ENCODE measurements around the gene PKP3.
"Not testable (repeated sequence)": the region's sequence is repeated elsewhere in the genome, so short reads cannot be mapped to it uniquely, and the experiment has no call there.

The PKP3 gene

DNA sequence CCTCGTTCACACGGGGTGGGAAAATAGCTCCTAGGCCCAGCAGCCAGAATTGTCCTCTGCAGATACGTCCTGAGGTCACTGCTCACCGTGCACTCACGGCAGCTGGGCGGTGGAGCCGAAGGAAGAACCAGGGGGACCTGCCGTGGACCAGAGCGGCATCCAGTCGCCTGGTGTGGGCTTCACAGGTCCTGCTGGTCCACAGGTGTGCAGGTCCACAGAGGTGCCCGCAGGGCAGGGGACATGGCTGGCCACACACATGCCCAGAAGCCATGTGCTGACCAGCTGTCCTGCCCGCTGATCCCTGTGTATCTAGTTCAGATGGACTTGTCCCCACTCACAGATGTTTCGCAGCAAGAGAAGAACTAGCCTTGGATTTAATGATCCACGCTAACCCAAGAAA lies 10.6 kb upstream of the PKP3 start:
- H3K4me3 ChIP-seq (ENCODE audit: low read depth, low read length), result no peak overlapping the region
- no peak overlapping the region for H3K9ac ChIP-seq
- no peaks in the 10 kb centered on the region for H3K9me3 ChIP-seq (ENCODE audit: control insufficient read depth, low read length)
- H3K79me2 ChIP-seq, result no peaks in the 10 kb centered on the region
- no peak overlapping the region for H3K27ac ChIP-seq
- H2AFZ ChIP-seq, result no peak overlapping the region
- H3K4me2 ChIP-seq (ENCODE audit: low read length), result no peak overlapping the region
- H3K27me3 ChIP-seq (ENCODE audit: control insufficient read depth, insufficient read depth, low read length), result no peaks in the 10 kb centered on the region
- H3K4me1 ChIP-seq, result no peaks in the 10 kb centered on the region
- TF ChIP-seq, protein P1, sequence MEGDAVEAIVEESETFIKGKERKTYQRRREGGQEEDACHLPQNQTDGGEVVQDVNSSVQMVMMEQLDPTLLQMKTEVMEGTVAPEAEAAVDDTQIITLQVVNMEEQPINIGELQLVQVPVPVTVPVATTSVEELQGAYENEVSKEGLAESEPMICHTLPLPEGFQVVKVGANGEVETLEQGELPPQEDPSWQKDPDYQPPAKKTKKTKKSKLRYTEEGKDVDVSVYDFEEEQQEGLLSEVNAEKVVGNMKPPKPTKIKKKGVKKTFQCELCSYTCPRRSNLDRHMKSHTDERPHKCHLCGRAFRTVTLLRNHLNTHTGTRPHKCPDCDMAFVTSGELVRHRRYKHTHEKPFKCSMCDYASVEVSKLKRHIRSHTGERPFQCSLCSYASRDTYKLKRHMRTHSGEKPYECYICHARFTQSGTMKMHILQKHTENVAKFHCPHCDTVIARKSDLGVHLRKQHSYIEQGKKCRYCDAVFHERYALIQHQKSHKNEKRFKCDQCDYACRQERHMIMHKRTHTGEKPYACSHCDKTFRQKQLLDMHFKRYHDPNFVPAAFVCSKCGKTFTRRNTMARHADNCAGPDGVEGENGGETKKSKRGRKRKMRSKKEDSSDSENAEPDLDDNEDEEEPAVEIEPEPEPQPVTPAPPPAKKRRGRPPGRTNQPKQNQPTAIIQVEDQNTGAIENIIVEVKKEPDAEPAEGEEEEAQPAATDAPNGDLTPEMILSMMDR (IDR thresholded peaks at IDR 0.05), result no peak
- no peaks in the 10 kb centered on the region for H3K36me3 ChIP-seq (ENCODE audit: control insufficient read depth, insufficient read depth, low read length)

DNA sequence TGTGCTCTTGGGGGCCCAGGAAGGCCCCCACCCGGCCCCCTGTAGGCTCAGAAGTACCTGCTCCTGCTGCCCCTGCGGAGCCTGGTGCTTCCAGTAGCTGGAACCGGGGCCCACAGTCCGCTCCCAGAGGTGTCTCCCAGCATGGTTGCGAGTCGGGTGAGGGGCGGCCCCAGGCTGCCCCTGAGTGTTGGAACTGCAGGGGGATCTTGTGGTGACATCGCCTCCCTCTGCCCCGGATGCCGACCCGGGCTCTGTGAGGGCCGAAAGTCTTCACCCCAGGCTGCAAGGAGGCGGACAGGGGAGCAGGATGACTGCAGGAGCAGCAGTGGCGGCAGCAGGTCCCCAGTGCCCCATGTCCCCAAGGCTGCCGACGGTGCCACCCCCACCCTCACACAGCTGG lies 9.5 kb upstream of the PKP3 start:
- TF ChIP-seq, protein P1 (IDR thresholded peaks at IDR 0.05), result no peak
- Histone ChIP-seq H3K4me3 (ENCODE audit: low read depth, low read length) (no peak overlapping the region), H3K36me3 (ENCODE audit: control insufficient read depth, insufficient read depth, low read length) (no peaks in the 10 kb centered on the region), H3K79me2 (no peaks in the 10 kb centered on the region), H3K9me3 (ENCODE audit: control insufficient read depth, low read length) (no peaks in the 10 kb centered on the region), H3K9ac (no peak overlapping the region), H2AFZ (no peak overlapping the region), H3K27ac (no peak overlapping the region), H3K27me3 (ENCODE audit: control insufficient read depth, insufficient read depth, low read length) (no peaks in the 10 kb centered on the region), H3K4me2 (ENCODE audit: low read length) (no peak overlapping the region), H3K4me1 (no peaks in the 10 kb centered on the region)

DNA sequence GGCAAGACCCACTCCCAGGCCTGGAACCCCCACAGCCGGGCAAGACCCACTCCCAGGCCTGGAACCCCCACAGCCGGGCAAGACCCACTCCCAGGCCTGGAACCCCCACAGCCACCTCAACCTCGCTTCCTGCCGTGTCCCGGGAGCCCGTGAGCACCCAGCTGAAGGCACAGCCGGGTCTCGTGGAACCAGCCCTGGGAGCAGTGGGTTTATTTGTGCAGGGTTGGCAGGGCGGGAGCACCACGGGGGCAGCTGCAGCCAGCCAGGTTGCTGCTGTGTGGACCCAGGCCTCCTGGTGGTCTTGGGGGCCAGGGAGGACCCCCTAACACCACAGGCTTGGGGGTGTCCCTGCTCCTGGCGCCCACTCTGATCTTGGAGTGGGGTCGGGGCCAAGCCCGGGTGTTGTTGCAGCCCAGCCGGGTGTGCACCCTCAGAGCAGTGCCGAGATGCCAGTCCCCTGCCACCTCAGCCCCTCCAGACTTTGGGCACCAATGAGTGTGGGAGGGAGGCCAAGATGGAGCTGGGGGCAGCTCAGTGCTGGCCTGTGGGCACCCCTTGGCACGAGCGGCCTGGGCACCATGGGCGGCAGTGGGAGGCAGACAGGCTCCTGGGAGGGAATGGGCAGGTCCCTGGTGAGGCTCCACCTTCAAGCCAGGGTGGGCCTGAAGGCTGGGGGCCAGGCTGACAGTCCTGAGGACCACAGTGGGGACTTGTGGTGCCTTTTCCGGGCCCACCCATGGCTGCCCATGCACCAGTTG lies 8.2 kb upstream of the PKP3 start:
- H3K9ac ChIP-seq, result no peak overlapping the region
- no peak overlapping the region for H3K27ac ChIP-seq
- H3K36me3 ChIP-seq (ENCODE audit: control insufficient read depth, insufficient read depth, low read length), result no peaks in the 10 kb centered on the region
- no peak overlapping the region for H3K4me2 ChIP-seq (ENCODE audit: low read length)
- no peaks in the 10 kb centered on the region for H3K4me1 ChIP-seq
- H3K79me2 ChIP-seq, result no peaks in the 10 kb centered on the region
- no peak overlapping the region for H3K4me3 ChIP-seq (ENCODE audit: low read depth, low read length)
- no peaks in the 10 kb centered on the region for H3K27me3 ChIP-seq (ENCODE audit: control insufficient read depth, insufficient read depth, low read length)
- TF ChIP-seq, protein P1 (IDR thresholded peaks at IDR 0.05), result no peak
- H2AFZ ChIP-seq, result no peak overlapping the region
- no peaks in the 10 kb centered on the region for H3K9me3 ChIP-seq (ENCODE audit: control insufficient read depth, low read length)

DNA sequence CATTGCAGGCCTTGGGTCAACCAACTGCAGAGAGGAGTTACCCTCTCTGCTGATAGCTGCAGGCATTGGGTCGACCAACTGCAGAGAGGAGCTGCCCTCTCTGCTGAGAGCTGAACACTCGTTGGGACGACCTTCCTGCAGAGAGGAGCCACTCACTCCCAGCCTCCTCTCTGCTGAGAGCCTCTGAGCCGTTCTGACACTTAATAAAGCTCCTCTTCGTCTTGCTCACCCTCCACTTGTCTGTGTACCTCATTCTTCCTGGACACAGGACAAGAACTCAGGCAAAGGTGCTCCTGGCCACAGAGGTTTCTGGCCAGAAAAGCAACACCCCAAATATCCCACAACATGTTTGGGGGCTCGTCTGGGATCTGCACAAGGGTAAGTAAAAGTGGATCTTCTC lies 7.5 kb upstream of the PKP3 start:
- no peak overlapping the region for H3K9ac ChIP-seq
- no peaks in the 10 kb centered on the region for H3K9me3 ChIP-seq (ENCODE audit: control insufficient read depth, low read length)
- TF ChIP-seq, protein P1 (IDR thresholded peaks at IDR 0.05), result no peak
- no peaks in the 10 kb centered on the region for H3K27me3 ChIP-seq (ENCODE audit: control insufficient read depth, insufficient read depth, low read length)
- H3K27ac ChIP-seq, result no peak overlapping the region
- H3K4me1 ChIP-seq, result no peaks in the 10 kb centered on the region
- no peak overlapping the region for H2AFZ ChIP-seq
- no peaks in the 10 kb centered on the region for H3K79me2 ChIP-seq
- H3K36me3 ChIP-seq (ENCODE audit: control insufficient read depth, insufficient read depth, low read length), result no peaks in the 10 kb centered on the region
- no peak overlapping the region for H3K4me3 ChIP-seq (ENCODE audit: low read depth, low read length)
- H3K4me2 ChIP-seq (ENCODE audit: low read length), result no peak overlapping the region

DNA sequence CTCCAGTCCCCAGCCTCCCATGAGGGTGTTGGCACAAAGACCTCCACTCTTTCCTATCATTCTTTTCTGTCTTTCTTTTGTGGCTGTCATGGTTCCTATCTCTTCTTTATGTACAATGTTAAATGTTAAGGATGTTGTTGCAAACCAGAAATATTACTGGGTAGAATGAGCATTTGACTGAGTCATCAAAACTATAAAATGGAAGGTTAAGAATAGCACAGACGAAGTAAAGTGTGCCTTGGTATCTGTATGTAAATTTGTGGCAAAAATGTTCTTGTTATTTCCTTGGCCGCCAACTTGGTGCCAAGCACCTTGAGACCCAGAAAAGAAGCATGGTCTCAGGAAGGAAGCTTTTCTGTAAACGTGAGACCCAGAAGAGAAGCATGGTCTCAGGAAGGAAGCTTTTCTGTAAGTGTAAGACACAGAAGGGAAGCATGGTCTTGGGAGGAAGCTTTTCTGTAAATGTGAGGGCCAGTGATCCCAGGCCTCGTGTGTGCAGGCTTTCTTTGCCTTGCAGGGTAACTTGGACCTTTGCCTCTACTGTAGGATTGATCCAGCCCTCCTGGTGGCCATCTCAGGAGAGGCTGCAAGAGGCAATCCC lies 6.7 kb upstream of the PKP3 start:
- H3K4me2 ChIP-seq (ENCODE audit: low read length), result no peak overlapping the region
- no peaks in the 10 kb centered on the region for H3K27me3 ChIP-seq (ENCODE audit: control insufficient read depth, insufficient read depth, low read length)
- H2AFZ ChIP-seq, result no peak overlapping the region
- no peak overlapping the region for H3K4me3 ChIP-seq (ENCODE audit: low read depth, low read length)
- no peaks in the 10 kb centered on the region for H3K9me3 ChIP-seq (ENCODE audit: control insufficient read depth, low read length)
- TF ChIP-seq, protein P1 (IDR thresholded peaks at IDR 0.05), result no peak
- no peak overlapping the region for H3K27ac ChIP-seq
- no peak overlapping the region for H3K9ac ChIP-seq
- no peaks in the 10 kb centered on the region for H3K36me3 ChIP-seq (ENCODE audit: control insufficient read depth, insufficient read depth, low read length)
- H3K79me2 ChIP-seq, result no peaks in the 10 kb centered on the region
- no peaks in the 10 kb centered on the region for H3K4me1 ChIP-seq

DNA sequence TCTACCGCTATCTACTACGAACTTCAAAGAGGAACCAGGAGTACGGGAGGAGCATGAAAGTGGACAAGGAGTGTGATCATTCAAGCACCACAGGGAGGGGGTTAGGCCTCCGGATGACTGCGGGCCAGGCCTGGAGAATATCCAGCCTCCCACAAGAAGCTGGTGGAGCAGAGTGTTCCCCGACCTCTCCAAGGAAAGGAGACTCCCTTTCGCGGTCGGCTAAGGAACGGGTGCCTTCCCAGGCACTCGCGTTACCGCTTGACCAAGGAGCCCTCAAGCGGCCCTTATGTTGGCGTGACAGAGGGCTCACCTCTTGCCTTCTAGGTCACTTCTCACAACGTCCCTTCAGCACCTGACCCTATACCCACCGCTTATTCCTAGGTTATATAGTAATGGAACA lies 4.6 kb upstream of the PKP3 start:
- not testable (repeated sequence) for H2AFZ ChIP-seq; H3K4me3 ChIP-seq (ENCODE audit: low read depth, low read length); H3K4me1 ChIP-seq; H3K4me2 ChIP-seq (ENCODE audit: low read length); H3K9ac ChIP-seq; H3K27ac ChIP-seq; H3K79me2 ChIP-seq; H3K36me3 ChIP-seq (ENCODE audit: control insufficient read depth, insufficient read depth, low read length); H3K27me3 ChIP-seq (ENCODE audit: control insufficient read depth, insufficient read depth, low read length); H3K9me3 ChIP-seq (ENCODE audit: control insufficient read depth, low read length)
